ENCODE measurements around the gene CDKN2D. TPM values are rescaled to one million over a fixed set of nuclear protein-coding genes. Genes with fewer than 3 reads are reported as not detected.

The CDKN2D gene
- total and polyA plus RNA-seq, 2 experiments from 2014 or later, result 6.4 to 13.9 TPM

DNA sequence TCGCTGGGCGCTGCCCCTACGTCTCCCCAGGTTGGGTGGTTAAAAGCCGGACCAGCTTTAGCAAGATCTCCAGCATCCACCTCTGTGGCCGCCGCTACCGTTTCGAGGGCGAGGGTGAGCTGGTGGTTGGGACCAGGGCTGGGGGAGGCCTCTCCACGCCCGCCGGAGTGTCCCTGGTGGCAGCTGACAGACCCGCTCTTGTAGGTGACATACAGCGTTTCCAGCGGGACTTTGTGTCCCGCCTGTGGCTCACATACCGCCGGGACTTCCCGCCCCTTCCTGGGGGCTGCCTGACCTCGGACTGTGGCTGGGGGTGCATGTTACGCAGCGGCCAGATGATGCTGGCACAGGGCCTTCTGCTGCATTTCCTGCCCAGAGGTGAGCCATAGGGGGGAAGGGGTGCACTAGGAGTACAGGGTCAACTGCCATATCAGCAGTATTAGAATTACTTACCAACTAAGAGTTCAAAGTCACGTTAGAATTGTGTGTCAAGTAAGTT lies 24.0 kb downstream of the CDKN2D start:
- Histone ChIP-seq H3K36me3 (replicated peaks; ENCODE audit: insufficient read depth, low read depth) (no peaks in the 10 kb centered on the region), H3K27ac (no peak overlapping the region), H3K79me2 (peaks cover 28% of the 10 kb centered on the region), H3K9me2 (replicated peaks; ENCODE audit: insufficient read depth) (no peaks in the 10 kb centered on the region), H3K4me3 (no peak overlapping the region), H3K4me2 (peak overlapping the region; percentile 95), H4K20me1 (ENCODE audit: insufficient read depth, poor library complexity, severe bottlenecking) (no peaks in the 10 kb centered on the region), H3K27me3 (no peaks in the 10 kb centered on the region), H3K9me3 (ENCODE audit: low read depth) (no peaks in the 10 kb centered on the region), H3K4me1 (ENCODE audit: insufficient read depth) (peaks cover 9% of the 10 kb centered on the region), H2AFZ (no peak overlapping the region)
- TF ChIP-seq CTCF (IDR thresholded peaks at IDR 0.05; ENCODE audit: poor library complexity), result no peak
- TF ChIP-seq EZH2phosphoT487 (IDR thresholded peaks at IDR 0.05; ENCODE audit: low read depth, severe bottlenecking, unreplicated experiment), result no peak
- TF ChIP-seq EZH2 (IDR thresholded peaks at IDR 0.05; ENCODE audit: borderline replicate concordance), result no peak
- WGBS (ENCODE audit: low lambda C conversion rate, missing lambda C conversion rate), result 85% methylated on average over 23 of the region's 23 CpGs
- no peak for DNase-seq (ENCODE audit: low spot score)

DNA sequence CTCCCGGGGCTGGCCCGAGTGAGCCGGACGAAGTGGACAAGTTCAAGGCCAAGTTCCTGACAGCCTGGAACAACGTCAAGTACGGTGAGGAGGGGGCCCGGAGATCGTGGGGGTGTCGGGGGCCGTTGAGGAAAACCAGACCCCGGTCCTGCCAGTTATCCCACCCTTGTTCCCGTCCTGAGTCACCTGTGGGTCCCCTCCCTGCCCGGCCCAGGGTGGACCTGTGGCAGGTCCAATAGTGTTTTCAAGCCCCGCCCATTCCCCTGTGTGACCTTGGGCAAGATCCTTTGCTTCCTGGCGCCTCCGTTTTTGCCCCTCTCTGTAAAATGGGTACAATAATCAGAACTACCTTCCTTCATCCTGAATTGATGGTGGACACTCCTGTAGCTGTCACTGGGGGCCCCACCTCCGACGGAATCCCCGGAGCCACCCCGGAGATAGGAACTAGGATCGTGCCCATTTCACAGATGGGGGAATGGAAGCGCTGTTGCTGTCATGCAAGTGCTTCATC lies 24.5 kb downstream of the CDKN2D start:
- DNase-seq (ENCODE audit: low spot score), result peak; percentile 58
- TF ChIP-seq EZH2 (IDR thresholded peaks at IDR 0.05; ENCODE audit: borderline replicate concordance), result no peak
- no peak for TF ChIP-seq CTCF (IDR thresholded peaks at IDR 0.05; ENCODE audit: poor library complexity)
- no peak for TF ChIP-seq EZH2phosphoT487 (IDR thresholded peaks at IDR 0.05; ENCODE audit: low read depth, severe bottlenecking, unreplicated experiment)
- Histone ChIP-seq H3K36me3 (replicated peaks; ENCODE audit: insufficient read depth, low read depth) (no peaks in the 10 kb centered on the region), H3K27ac (peak overlapping the region; percentile 62), H2AFZ (peak overlapping the region; percentile 90), H3K9me2 (replicated peaks; ENCODE audit: insufficient read depth) (no peaks in the 10 kb centered on the region), H3K4me2 (peak overlapping the region; percentile 95), H4K20me1 (ENCODE audit: insufficient read depth, poor library complexity, severe bottlenecking) (no peaks in the 10 kb centered on the region), H3K4me1 (ENCODE audit: insufficient read depth) (peaks cover 9% of the 10 kb centered on the region), H3K9me3 (ENCODE audit: low read depth) (no peaks in the 10 kb centered on the region), H3K27me3 (no peaks in the 10 kb centered on the region), H3K4me3 (peak overlapping the region; percentile 93), H3K79me2 (peaks cover 28% of the 10 kb centered on the region)
- WGBS (ENCODE audit: low lambda C conversion rate, missing lambda C conversion rate), result 27% methylated on average over 22 of the region's 22 CpGs

- Histone ChIP-seq H4K20me1 (ENCODE audit: insufficient read depth, poor library complexity, severe bottlenecking) (no peaks in the 10 kb centered on the region), H3K4me1 (ENCODE audit: insufficient read depth) (peaks cover 9% of the 10 kb centered on the region), H2AFZ (peak within 1 kb of the TSS; percentile 90), H3K27ac (peak within 1 kb of the TSS; percentile 62), H3K9me2 (replicated peaks; ENCODE audit: insufficient read depth) (no peaks in the 10 kb centered on the region), H3K79me2 (peaks cover 28% of the 10 kb centered on the region), H3K27me3 (no peaks in the 10 kb centered on the region), H3K4me3 (peak within 1 kb of the TSS; percentile 93), H3K36me3 (replicated peaks; ENCODE audit: insufficient read depth, low read depth) (no peaks in the 10 kb centered on the region), H3K9me3 (ENCODE audit: low read depth) (no peaks in the 10 kb centered on the region), H3K4me2 (peak within 1 kb of the TSS; percentile 95)
- TF ChIP-seq CTCF (IDR thresholded peaks at IDR 0.05; ENCODE audit: poor library complexity), result no peak
- no peak for TF ChIP-seq EZH2phosphoT487 (IDR thresholded peaks at IDR 0.05; ENCODE audit: low read depth, severe bottlenecking, unreplicated experiment)
- no peak for TF ChIP-seq EZH2 (IDR thresholded peaks at IDR 0.05; ENCODE audit: borderline replicate concordance)
- WGBS (ENCODE audit: low lambda C conversion rate, missing lambda C conversion rate), result 2% methylated on average over 45 of the region's 79 CpGs
- DNase-seq (ENCODE audit: low spot score), result peak; percentile 93
Measured at GRCh38 chr19:10543420-10544241, 25.1 kb downstream of the CDKN2D start, which contains the start of gene ATG4D. ATG4D (plus strand) TSS chr19:10543904; CDS start chr19:10544091, 187 bp downstream.

Data from hepatocyte (in vitro differentiated cells).